GM03348 (cell line): ENCODE data around the gene FAM25A.
"Not testable (repeated sequence)": the region's sequence is repeated elsewhere in the genome, so short reads cannot be mapped to it uniquely, and the experiment has no call there.

Source experiments
- DNase-seq: peaks from one replicate; pipeline ENCODE4 v3.0.0; 2012; ENCODE audit warnings: low spot score

FAM25A gene

DNA sequence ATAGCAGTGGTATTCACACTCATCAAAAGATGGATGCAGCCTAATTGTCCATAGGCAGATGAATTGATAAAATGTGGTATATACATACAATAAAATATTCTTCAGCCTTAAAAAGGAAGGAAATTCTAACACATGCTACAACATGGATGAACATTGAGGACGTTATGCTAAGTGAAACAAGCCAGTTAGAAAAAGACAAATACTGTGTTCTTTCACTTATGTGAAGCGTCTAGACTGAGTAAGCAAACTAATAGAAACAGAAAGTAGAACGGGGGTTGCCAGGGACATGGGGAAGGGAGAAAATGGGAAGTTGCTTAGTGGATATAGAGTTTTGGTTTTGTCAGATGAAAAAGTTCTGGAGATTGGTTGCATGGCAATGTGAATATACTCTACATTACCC lies 6.6 kb upstream of the FAM25A start:
- not testable (repeated sequence) for DNase-seq

DNA sequence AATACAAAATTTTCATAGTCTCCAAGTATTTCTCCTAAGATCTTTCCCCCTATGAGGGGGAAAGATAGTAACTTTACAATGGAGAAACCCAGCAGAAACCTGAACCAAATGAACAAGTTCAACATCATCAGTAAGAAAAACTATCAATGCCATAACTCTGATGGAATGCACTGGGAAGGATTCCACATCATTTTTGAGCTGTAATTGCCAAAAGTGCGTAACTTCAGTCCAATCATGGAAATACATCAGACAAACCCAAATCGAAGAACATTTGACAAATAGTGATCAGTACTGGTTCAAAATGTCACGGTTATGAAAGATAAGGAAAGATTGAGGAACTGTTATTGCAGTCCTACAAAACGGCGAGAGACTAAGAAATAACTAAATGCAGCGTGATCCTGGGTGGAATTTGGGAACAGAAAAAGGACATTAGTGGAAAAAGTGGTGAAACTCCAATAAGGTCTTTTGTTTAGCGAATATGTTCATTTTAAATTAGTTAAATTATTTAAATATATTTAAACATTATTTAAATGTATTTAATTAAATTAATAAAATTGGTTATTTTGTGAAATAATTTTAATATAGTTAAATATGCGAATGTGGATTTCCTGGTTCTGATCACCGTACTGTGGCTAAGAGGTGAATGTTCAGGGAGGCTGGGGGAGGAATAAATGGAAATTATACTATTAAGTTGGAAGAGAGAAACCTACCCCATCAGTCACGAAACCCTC lies 4.9 kb upstream of the FAM25A start:
- DNase-seq: peak; percentile 20

DNA sequence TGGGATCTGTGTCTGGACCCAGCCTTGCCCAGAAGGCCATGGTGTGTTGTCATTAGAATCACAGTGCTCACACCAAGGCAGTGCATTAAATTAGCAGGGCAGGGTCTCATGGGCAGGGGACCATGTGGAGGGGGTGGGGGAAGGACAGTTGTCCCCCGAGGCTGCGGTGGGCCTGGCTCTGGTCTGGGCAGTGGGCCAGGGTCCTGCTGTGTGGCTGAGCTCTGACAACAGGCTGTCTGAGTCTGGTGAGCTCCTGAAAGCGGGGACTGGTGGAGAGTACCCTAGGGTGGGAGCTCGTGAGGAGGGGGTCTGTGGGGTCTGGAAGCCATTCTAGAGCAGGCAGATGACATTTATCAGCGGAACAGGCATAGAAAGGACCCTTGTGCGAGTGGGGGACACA lies 2.0 kb upstream of the FAM25A start:
- DNase-seq: not testable (repeated sequence)

GRCh38 chr10:87019066-87019465 lies 1.0 kb upstream of the FAM25A start:
- DNase-seq: not testable (repeated sequence)

GRCh38 chr10:87019504-87019903 lies 590 bp upstream of the FAM25A start:
- not testable (repeated sequence) for DNase-seq

DNA sequence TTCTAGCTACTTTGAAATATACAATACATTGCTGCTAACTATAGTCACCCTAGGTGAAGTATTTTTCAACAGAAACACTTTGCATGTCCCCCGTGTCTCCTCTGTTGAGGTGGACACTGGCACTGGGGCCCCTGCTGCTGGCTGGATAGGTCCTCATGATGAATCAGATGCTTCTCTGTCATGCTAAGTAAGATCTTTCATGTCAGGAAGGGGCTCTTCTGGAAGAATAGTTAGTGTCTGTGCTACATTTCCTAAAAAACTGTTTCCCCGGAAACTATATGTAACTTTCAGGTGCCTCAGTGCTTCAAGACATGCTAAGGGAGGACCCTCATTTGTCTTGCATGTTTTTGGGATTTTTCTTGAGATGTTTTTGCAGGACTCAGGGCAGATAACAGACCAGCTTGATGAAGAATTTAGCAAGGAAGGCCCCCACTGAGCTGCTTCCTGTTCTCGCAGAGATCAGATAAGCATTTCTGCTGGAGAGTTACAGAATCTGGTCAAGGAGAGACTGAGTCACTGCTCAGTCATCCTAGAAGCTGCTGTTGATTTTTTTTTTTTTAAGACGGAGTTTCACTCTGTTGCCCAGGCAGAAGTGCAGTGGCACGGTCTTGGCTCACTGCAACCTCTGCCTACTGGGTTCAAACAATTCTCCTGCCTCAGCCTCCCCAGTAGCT lies 5.3 kb downstream of the FAM25A start:
- not testable (repeated sequence) for DNase-seq

DNA sequence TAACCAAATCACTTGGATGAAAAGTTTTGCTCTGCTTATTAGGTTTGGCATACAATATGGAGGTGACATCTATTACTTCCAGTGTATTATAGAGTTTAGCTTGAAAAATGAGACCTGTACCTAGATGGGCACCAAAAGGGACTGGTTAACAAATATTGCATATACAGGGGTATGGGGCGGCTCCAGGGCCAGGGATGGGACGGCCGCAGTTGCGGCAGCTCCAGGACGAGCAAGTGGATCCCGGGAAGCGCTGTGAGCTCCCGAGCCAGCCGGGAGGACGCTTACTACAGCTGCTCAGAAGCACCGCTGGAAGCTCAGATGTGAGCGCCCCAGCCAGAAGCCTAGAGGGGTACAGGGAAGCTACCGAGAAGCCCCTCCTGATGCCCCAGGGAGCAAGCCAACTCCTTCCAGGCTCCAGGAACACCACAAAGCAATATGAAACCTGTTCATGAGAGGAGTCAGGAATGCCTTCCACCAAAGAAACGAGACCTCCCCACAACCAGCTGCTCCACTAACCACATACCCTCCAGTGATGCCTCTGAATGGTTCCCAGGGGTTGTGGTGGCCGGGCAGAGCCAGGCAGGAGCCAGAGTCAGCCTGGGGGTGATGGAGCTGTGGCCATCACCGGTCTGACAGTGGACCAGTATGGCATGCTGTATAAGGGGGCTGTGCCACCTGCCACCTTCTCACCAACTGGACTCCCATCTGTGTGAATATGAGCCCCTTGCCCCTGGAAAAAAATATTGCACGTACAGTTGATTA lies 6.8 kb downstream of the FAM25A start:
- not testable (repeated sequence) for DNase-seq

- not testable (repeated sequence) for DNase-seq
These were observed 10.3 kb downstream of the FAM25A start for GRCh38 chr10:87030419-87030818.

- DNase-seq: no peak
These were observed 11.0 kb downstream of the FAM25A start for GRCh38 chr10:87030912-87031635.

DNA sequence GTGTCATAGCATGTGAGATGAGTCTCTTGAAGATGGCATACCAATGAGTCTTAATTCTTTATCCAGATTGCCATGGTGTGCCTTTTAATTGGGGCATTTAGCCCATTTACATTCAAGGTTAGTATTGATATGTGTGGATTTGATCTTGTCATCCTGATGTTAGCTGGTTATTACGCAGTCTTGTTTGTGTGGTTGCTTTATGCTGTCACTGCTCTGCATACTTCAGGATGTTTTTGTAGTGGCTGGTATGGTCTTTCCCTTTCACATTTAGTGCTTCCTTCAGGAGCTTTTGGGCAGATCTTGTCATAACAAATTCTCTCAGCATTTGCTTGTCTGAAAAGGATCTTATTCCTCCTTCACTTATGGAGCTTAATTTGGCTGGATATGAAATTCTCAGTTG lies 16.5 kb downstream of the FAM25A start:
- DNase-seq: no peak

GRCh38 chr10:87038286-87038717 lies 18.2 kb downstream of the FAM25A start:
- DNase-seq: no peak

- DNase-seq: peak; percentile 12
These were observed 18.7 kb downstream of the FAM25A start for GRCh38 chr10:87038786-87039185.

DNA sequence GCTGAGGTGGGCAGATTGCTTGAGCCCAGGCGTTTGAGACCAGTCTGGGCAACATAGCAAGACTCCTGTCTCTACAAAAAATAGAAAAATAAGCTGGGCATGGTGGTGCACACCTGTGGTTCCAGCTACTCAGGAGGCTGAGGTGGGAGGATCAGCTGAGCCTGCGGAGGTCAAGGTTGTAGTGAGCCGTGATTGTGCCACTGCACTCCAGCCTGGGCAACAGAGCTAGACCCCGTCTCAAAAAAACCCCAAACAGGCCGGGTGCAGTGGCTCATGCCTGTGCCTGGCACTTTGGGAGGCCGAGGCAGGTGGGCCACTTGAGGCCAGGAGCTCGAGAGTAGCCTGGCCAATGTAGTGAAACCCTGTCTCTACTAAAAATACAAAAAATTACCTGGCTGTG lies 23.5 kb downstream of the FAM25A start:
- not testable (repeated sequence) for DNase-seq

- DNase-seq: no peak
These were observed 25.4 kb downstream of the FAM25A start for GRCh38 chr10:87045434-87045938.

DNA sequence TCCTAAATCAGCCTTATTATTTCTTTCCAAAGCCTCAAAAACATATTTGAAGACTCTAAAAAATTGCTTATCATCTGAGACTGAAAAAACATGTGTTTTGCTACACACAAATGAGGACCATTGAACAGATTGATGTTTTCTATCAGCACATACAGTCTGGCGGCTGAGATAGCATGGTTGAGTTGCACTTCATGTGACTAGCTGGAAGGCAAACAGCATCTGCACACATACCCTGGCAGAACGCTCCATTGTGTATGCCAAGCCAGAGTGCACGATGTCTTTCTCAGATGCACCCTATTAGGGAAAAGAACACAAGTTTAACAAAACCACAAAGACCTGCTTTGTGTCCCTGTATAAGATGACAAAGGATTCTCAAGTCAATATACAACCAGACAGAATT lies 33.0 kb downstream of the FAM25A start:
- no peak for DNase-seq

- no peak for DNase-seq
These were observed 33.6 kb downstream of the FAM25A start for GRCh38 chr10:87053577-87054181.

GRCh38 chr10:87054373-87055295 lies 34.5 kb downstream of the FAM25A start:
- peak; percentile 73 for DNase-seq

GRCh38 chr10:87058171-87058570 lies 38.1 kb downstream of the FAM25A start:
- no peak for DNase-seq

- DNase-seq: no peak
These were observed 39.3 kb downstream of the FAM25A start for GRCh38 chr10:87059401-87059800.

- no peak for DNase-seq
These were observed 40.3 kb downstream of the FAM25A start for GRCh38 chr10:87060280-87060928.
